GM18909 (cell line): ENCODE measurements around the gene CDH24.

ENCODE experiments used
- ATAC-seq: cut with Tn5 transposase; IDR thresholded peaks from one replicate; pipeline ENCODE4 v1.9.1; 2021; ENCODE audit warnings: mild to moderate bottlenecking; ENCODE audit not compliant: unreplicated experiment, poor library complexity

CDH24 gene

GRCh38 chr14:23002592-23002991 is 54.7 kb downstream of the CDH24 start:
- ATAC-seq = no peak

- ATAC-seq = no peak
Measured at GRCh38 chr14:23000860-23001259, 56.5 kb downstream of the CDH24 start.

DNA sequence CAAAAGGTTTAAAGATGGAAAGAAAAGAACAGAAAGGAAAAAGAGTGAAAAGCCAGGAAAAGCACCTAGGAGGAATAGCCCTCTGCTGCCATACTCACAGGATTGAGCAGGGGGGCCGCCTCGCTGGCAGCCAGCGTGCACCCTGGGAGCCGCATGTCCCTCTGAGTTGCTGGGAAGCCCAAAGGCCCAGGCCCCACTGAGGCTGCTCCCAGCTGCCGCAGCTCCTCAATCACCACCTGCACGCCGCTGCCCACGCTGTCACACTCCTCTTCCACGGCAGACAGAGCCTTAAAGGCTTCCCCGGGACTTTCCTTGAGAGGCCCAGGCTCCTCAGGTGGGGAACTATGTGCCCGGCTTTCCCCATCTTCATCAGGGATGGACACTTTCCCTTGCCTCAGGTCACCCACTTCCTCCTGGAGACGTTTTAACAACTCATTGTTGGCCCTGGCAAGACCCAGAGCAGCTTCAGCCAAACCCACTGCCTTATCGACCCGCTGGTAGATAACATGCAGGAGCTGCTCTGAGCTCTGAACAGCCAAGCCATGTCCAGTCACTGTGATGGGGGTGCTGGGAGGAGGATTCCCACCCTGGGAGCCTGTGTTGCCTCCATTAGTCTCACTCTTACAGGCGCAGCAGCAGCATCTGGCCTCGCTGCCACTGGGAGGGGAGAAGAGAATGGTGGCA is 58.8 kb downstream of the CDH24 start:
- ATAC-seq = no peak

- ATAC-seq = no peak
Measured at GRCh38 chr14:22997676-22998323, 59.5 kb downstream of the CDH24 start.
